DMS53 treated with DMSO at 0.1 percent for 48 hours (cell line): ENCODE results near the gene TBCC.

Experiments used
- DNase-seq: peaks from one replicate; lab custom pipeline; 2025; ENCODE audit not compliant: unreplicated experiment; lab: John Stamatoyannopoulos, UW

Gene TBCC

GRCh38 chr6:42696526-42697267 lies 49.2 kb downstream of the TBCC start:
- no peak for DNase-seq

GRCh38 chr6:42694586-42694985 lies 51.3 kb downstream of the TBCC start:
- no peak for DNase-seq
